GM10847 (cell line): ENCODE results near the gene GFPT2.

Source experiments
- POLR2A ChIP-seq: IDR thresholded peaks from 2 replicates; pipeline ENCODE4 v1.6.1; 2011; ENCODE audit not compliant: insufficient read length; ENCODE audit errors: extremely low read depth

GFPT2 gene

DNA sequence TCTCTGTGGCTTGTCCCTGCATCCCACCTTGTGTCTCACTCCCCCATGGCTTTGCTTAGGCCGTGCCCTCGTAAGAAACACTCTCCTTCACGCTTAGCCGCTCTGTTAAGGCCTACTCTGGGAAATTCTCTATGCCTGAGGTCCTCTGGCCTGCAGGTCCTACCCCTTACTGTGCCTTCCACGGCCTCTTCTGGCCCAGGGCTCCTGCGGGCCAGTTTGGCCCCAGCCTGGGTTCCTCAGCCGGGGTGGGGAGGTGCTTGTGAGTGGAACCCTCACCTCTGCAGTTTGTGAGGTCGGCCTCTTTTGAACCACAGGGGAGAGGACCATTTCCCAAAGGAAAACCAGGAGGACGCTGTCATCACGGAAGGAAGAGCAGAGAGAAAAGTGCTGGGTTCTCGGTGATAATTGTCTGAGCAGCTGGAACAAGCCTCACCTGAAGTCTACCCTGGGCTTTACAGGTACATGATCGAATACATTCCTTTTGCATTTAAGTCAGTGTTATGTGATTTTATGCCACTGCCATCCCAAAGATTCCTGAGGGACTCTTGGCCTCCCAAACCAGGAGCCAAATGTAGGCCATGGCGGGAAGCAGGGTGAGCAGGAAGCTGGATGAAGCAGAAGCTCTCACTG lies 28.8 kb upstream of the GFPT2 start:
- no peak for TF ChIP-seq POLR2A

GRCh38 chr5:180381428-180381827 lies 28.3 kb upstream of the GFPT2 start:
- TF ChIP-seq POLR2A: no peak

DNA sequence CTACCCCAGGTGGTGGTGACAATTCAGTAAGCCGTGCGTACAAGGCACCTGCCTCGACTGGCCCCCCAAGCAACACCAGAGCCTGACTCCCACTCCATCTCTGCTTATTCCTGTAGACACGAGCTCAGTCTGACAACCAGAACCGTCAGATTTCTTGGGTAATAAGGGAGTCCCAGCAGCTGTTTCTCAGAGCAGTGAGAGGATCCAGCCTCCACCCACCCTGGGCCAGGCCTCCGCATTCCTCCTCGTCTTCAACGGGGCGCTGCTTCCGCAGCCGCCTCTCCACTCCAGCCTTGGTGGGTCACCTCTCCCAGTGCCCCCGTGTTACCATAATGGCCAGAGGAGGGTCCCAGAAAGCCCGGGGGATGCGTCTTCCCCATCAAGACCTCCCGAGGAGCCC lies 27.7 kb upstream of the GFPT2 start:
- no peak for TF ChIP-seq POLR2A

DNA sequence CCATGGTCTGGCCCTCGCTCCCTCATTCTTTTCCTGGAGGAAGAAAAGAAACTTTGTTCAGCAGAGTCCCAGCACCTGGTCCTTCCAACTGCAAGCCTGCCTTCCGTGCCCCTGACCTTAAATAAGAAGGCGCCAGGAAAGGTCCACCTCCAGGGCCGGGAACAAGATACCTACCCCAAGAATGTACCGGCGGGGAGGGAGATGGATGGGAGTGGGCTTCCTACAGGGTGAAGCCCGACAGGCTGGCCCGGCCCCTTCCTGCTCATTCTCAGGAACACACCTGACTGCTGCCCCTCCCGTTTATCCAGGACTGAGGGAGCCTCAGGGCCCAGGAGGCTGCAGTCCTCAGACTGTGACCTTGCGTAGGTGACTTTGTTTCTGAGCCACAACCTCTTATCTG lies 27.3 kb upstream of the GFPT2 start:
- no peak for TF ChIP-seq POLR2A

DNA sequence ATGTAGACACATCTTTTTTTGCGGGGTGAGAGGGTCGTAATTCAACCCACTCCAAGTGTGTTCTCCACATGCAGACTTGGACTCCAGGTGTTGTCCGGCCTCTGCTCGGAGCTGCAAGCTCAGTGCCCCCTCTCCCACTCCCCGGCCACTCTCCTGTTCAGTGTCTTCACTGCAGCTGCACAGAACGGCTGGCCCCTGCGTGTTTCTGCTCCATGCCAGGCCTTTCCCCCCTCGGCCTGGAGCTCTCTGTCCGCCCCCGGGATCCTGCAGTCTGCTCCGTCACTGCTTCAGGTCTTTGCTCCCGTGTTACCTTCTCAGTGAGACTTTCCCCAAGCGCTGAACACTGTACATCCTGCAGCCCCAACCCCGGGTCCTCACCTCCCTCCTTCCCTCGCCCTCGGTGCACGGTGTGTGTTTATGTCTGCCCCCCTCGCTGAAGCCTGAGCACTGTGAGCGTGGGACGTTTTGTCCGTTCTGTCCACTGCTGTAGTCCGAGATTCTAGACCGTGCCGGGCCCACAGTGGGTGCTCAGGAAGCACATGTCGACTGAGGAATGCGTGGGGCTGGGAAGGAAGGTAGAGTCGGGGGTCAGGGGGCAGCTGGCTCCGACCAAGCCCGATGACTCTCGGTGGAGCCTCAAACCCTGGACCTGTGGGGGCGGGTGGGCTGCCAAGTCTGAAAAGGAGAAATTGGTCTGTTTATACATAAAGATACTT lies 26.4 kb upstream of the GFPT2 start:
- TF ChIP-seq POLR2A: no peak

DNA sequence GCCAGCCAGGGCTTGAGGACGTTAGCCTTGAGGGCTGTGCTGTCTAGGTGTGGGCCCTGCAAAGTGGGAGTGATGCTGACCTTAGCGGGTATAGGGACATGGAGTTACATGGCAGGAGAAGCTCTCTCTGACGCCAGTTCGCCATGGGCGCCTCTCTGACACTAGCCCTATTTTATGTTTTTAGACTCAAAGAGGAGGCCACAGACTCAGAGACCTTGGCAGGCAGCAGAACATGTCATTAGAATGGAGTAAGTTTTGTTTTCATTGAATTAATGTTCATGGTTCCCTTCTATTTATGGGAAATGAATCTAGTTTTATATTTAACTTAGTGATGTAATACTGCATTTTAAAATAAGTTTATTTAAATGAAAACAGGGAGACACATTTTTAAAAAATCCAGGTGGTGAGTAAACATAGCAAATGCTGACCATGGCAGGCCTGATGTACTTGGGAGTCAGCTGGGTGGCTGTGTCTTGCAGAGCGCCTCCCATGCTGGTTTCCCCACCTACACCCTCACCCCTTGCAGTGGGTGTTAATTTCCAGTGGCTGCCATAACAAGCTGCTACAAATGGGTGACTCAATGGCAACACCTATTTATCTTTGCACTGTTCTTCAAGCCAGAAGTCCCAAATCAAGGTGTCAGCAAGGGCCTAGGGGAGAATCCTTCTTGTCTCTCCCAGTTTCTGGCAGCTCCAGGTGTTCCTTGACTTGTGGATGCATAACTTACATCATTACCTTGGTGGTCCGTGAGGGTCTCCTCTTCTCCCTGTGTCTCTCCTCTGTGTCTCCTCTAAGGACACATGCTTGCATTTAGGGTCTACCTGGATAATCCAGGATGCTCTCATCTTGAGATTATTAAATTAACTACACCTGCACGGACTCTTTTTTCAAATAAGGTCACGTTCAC lies 25.6 kb upstream of the GFPT2 start:
- TF ChIP-seq POLR2A: no peak

DNA sequence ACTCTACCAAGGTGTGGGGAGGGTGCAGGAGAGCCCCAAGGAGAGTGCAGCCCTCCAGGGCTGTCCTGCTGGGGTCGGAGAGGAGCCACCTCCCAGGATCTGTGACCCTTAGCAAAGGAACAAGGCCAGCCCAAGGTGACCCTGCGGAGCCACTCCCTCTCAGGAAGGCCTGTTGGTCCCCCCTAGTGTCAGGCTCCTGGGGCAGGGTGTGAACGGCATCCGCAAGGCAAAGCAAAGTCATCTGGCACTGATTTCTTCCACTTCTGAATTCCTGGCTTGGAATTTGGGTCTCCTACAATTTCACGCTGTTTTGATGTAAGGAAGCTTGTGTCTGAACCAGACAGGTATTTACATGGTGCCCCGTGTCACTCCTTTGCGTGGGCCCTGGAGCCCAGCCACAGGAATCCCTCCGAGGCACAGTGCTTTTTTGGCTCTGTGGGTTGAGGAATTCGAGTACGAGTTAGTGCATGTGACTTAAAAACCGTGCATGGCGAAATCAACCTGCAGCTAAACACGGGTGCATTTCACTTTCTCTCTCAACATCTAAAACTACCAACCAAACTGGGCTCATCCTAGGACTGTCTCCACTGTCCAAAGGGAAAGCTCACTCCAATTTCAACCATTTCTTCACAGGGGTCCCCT lies 24.5 kb upstream of the GFPT2 start:
- no peak for TF ChIP-seq POLR2A

GRCh38 chr5:180376511-180376910 lies 23.4 kb upstream of the GFPT2 start:
- no peak for TF ChIP-seq POLR2A

DNA sequence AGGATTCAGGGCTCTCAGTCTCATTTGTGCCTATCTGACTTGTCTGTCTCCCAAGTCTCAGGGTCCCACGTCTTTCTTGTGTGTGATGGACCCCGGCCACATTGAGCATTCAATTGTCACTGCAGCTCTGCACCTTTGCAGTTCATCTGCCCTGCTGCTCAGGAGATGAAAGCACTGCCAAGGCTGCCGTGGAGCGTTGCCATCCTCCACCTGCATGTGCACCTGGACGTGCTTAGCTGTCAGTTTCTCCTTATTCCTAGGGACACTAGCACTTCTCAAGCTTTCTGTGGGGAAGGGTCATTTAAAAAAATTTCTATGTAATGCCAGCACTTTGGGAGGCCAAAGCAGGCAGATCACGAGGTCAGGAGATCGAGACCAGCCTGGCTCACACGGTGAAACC lies 22.8 kb upstream of the GFPT2 start:
- TF ChIP-seq POLR2A: no peak

GRCh38 chr5:180375291-180375690 lies 22.2 kb upstream of the GFPT2 start:
- TF ChIP-seq POLR2A: no peak

DNA sequence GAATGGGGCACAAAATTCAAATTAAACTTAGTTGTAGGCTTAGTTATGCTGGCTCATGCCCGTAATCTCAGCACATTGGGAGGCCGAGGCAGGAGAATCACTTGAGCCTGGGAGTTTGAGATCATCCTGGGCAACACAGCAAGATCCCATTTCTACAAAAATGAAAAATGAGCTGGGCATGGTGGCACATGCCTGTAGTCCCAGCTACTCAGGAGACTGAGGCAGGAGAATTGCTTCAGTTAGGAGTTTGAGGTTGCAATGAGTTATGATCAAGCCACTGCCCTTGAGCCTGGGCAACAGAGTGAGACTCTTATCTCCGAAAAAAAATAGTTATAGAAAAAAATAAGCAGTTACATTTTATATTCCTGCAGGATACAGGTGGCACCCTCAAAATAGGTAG lies 20.7 kb upstream of the GFPT2 start:
- TF ChIP-seq POLR2A: no peak

GRCh38 chr5:180373454-180373853 lies 20.3 kb upstream of the GFPT2 start:
- no peak for TF ChIP-seq POLR2A

GRCh38 chr5:180371949-180372348 lies 18.8 kb upstream of the GFPT2 start:
- no peak for TF ChIP-seq POLR2A

DNA sequence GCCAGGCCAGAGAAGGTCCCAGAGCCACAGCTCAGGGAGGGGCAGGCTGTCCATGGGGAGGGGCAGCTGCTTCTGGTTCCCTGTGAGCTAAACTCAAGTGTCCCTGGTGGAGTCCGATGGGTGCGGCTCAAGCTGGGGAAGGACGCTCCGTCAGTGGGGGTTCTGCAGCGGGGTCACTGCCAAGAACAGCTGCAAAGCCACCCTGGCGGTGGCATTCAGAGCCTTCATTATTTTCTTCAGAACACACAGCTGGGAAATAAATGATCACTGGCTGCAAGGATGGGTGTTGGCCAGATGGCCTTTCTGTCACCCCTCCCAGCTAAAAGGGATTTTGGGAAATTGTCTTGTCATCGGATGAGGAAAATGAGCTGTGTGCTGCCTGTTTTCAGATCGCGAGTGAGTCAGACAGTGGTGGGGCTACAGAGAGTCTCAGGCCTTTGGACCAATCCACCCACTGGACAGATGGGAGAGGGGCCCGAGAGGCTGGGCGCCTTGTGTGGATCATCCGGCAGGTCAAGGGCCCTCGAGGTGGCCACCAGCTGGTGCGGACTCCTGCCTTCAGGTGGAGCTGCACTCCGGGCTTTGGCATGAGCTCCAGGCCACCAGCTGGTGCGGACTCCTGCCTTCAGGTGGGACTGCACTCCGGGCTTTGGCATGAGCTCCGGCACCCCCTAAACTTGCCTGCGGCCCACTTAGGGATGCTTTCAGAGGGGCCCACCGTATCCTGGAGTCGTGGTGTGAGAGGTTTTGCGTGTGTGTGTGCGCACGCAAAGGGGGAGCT lies 17.9 kb upstream of the GFPT2 start:
- TF ChIP-seq POLR2A: no peak

DNA sequence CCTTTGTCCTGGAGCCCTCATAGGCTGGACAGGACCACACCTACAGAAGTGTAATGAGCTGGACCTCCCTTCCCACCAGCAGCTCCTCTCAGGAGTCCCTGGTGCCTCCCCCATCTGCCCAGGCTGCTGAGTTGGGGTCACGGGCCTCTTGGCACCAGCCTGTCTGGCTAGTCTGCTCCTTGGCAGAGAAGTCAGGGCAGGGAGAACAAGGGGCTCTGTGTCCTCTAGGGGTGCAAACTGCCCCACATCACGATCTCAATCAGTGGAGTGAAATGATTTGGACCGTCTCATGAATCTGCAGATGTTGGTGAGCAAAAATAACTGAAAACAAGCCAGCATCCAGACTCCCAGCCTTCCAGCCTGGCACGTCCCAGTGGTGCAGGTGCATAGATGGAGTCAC lies 14.9 kb upstream of the GFPT2 start:
- TF ChIP-seq POLR2A: no peak
